Lung (tissue), 12 donors: Measurements from ENCODE around the gene GSTA4. TPM values are rescaled to one million over a fixed set of nuclear protein-coding genes. Genes with fewer than 3 reads are reported as not detected.

Experiments
- ATAC-seq: fragments of 200-7000 bp; cut with Tn5 transposase; one replicate; pipeline ENCODE4 v1.9.1; 2020; ENCODE audit warnings: moderate number of reproducible peaks; ENCODE audit not compliant: insufficient read depth, low FRiP score
- DNase-seq, 3 donors: peaks; one replicate each; pipeline ENCODE4 v3.0.0-alpha.2; 2013 to 2017
- H3K27ac ChIP-seq, 2 donors: one replicate each; pipeline ENCODE4 v1.5.1; 2013; ENCODE audit warnings: mild to moderate bottlenecking in 2 of 2, moderate library complexity in 2 of 2, control low read depth in 1 of 2, inconsistent platforms in 1 of 2, low read depth in 1 of 2, low read length in 1 of 2
- H3K27me3 ChIP-seq, 3 donors: one replicate each; pipeline ENCODE4 v1.5.1; 2013; ENCODE audit warnings: low read length in 2 of 3; ENCODE audit not compliant: control insufficient read depth in 3 of 3, insufficient read depth in 3 of 3
- H3K36me3 ChIP-seq, 4 donors: one replicate each; pipeline ENCODE4 v1.5.1; 2013; ENCODE audit warnings: low read length in 4 of 4, mild to moderate bottlenecking in 1 of 4, moderate library complexity in 1 of 4; ENCODE audit not compliant: control insufficient read depth in 4 of 4, insufficient read depth in 4 of 4
- H3K4me1 ChIP-seq, 5 donors: one replicate each; pipeline ENCODE4 v1.5.1; 2013; ENCODE audit warnings: low read length in 5 of 5, mild to moderate bottlenecking in 2 of 5, moderate library complexity in 1 of 5; ENCODE audit not compliant: control insufficient read depth in 5 of 5, insufficient read depth in 5 of 5
- H3K4me3 ChIP-seq: one replicate; pipeline ENCODE4 v1.5.1; 2013; ENCODE audit warnings: mild to moderate bottlenecking, control low read depth, moderate library complexity
- H3K9ac ChIP-seq, 2 donors: one replicate each; pipeline ENCODE4 v1.5.1; 2013; ENCODE audit warnings: low read length in 2 of 2, control low read depth in 1 of 2; ENCODE audit not compliant: insufficient read depth in 1 of 2
- H3K9me3 ChIP-seq, 4 donors: one replicate each; pipeline ENCODE4 v1.5.1; 2013; ENCODE audit warnings: low read length in 3 of 4, mild to moderate bottlenecking in 1 of 4, moderate library complexity in 1 of 4; ENCODE audit not compliant: control insufficient read depth in 4 of 4, insufficient read depth in 3 of 4
- WGBS, 2 donors: extraction: QIAGEN DNeasy Blood & Tissue Kit; methylation state at CpG; one replicate each; pipeline ENCODE4 v1.1.7; 2013; 5-methylcytosine and 5-hydroxymethylcytosine counted together
- polyA plus RNA-seq, 2 donors: library from polyadenylated mRNA; stranded (reverse); fragments of 200-250 nt; gene quantifications; one replicate each; pipeline ENCODE4 v1.2.1, GENCODE V29; 2013
- total RNA-seq, 2 donors: library from RNA; depleted of rRNA in 1 of 2; stranded (reverse); fragments of >200 nt in 1 of 2; gene quantifications; one replicate each; pipeline ENCODE4 v1.2.1, GENCODE V29; 2014 to 2021
- TF ChIP-seq, protein P1 (sequence below): IDR thresholded peaks from 2 replicates; pipeline ENCODE4 v1.5.1; 2012; ENCODE audit warnings: mild to moderate bottlenecking; ENCODE audit errors: control extremely low read depth, extremely low read depth
- donor health status: control.
- donor health status: control.
- donor health status: Bipolar disorder and iron deficiency.
- donor health status: healthy.
- donor health status: DM: yes; HTN: yes; CAD: no.

Gene GSTA4
- total and polyA plus RNA-seq, 4 donors: 46.0 to 115 (median 89.2) TPM

DNA sequence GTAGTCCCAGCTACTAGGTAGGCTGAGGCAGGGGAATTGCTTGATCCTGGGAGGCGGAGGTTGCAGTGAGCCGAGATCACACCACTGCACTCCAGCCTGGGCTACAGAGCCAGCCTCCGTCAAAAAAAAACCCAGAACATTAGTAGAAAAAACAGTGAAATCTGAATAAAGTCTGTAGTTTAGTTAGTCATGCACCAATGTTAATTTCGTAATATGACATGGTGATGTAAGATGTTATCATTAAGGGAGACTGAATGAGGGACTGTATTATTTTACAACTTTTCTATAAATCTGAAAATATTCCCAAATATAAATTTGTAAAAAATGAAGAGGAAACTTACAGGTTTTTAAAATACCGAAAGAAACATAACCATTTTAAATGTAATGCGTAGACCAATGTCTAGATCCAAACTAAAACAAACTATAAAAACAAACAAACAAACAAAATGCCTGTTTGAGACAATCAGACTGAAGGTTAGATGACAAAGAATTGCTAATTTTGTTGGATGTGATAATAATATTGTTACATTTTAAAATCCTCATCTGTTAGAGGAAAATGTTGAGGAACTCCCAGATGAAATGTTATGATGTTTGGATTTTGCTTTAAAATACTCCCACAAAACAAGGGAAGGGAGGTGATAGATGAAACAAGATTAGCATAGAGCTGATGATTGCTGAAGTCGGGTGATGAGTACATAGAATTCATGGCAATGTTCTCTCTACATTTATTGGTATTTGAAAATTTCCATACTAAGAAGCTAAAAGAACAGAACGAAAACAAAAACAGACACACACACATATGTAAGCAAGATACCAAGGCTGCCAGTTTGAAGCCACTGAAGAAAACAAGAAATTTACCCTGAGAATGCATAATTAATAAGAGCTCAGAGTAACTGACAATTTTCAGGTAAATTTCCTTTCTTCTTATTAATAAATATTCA, 1.8 kb downstream of the GSTA4 start:
- peak overlapping the region; percentile 95 to 96 for H3K9ac ChIP-seq
- 69 to 80% methylated on average over 8 of the region's 8 CpGs for WGBS, 2 donors
- H3K36me3 ChIP-seq: peaks cover 0 to 19% (median 6%) of the 10 kb centered on the region in 4 donors

DNA sequence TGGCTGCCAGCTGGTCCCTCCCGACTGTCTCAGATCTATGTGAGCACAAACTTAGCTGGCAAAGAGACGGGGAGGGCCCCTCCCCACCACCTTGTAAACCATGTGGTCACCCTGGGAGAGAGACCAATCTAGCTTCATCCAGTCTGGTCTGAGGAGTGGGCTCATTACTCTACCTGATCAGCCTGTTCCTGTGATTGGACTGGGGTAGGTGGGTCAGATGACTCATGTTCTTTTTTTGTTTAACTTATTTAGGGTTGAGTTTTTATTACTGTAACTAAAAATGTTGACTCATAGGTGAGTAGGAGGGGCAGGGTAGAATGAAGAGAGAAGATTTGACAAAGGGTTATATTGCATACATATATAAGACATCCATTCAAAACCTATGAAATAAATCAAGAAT, 4.7 kb downstream of the GSTA4 start:
- H3K9me3 ChIP-seq: no peaks in the 10 kb centered on the region
- H3K9ac ChIP-seq: no peak overlapping the region
- H3K27ac ChIP-seq: peak overlapping the region in 1 of 2 donors; percentile 23
- DNase-seq: no peak
- H3K27me3 ChIP-seq: no peaks in the 10 kb centered on the region
- peaks cover 0 to 25% (median 10%) of the 10 kb centered on the region in 4 donors for H3K36me3 ChIP-seq
- H3K4me3 ChIP-seq: no peak overlapping the region
- 82 to 88% methylated on average over 2 of the region's 2 CpGs for WGBS, 2 donors
- TF ChIP-seq, protein P1, sequence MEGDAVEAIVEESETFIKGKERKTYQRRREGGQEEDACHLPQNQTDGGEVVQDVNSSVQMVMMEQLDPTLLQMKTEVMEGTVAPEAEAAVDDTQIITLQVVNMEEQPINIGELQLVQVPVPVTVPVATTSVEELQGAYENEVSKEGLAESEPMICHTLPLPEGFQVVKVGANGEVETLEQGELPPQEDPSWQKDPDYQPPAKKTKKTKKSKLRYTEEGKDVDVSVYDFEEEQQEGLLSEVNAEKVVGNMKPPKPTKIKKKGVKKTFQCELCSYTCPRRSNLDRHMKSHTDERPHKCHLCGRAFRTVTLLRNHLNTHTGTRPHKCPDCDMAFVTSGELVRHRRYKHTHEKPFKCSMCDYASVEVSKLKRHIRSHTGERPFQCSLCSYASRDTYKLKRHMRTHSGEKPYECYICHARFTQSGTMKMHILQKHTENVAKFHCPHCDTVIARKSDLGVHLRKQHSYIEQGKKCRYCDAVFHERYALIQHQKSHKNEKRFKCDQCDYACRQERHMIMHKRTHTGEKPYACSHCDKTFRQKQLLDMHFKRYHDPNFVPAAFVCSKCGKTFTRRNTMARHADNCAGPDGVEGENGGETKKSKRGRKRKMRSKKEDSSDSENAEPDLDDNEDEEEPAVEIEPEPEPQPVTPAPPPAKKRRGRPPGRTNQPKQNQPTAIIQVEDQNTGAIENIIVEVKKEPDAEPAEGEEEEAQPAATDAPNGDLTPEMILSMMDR: no peak
- no peak for ATAC-seq
- peaks cover 0 to 21% (median 3%) of the 10 kb centered on the region in 5 donors for H3K4me1 ChIP-seq

More for the DNA sequence above, 1.8 kb downstream of the GSTA4 start:
- Histone ChIP-seq H3K27ac (peak overlapping the region; percentile 77 to 93), H3K9me3 (no peaks in the 10 kb centered on the region), H3K27me3 (no peaks in the 10 kb centered on the region), H3K4me1 (peaks cover 0 to 21% (median 3%) of the 10 kb centered on the region in 5 donors), H3K4me3 (no peak overlapping the region)
- TF ChIP-seq, protein P1: no peak
- no peak for ATAC-seq
- DNase-seq: peak in 2 of 3 donors; percentile 57 to 58

DNA sequence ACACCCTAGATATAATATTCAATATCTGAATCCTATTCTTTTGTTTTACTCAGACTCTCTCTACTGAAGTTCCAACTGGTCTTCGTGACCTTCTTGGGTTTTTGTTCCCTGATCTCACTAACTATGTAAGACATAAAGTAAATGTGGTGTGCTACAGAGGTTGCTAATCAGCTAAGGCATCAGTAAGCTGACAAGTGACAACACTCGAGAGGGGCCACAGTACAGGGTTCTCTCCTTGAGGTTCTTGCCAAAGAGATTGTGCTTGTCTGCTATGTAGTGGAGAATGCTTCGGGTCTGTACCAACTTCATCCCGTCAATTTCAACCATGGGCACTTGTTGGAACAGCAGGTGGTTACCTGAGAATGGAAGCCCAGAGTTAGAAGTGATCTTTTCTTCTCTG, 9.9 kb downstream of the GSTA4 start:
- no peak overlapping the region for H3K4me3 ChIP-seq
- ATAC-seq: no peak
- WGBS, 2 donors: 88 to 91% methylated on average over 4 of the region's 4 CpGs

More for the DNA sequence above, 9.9 kb downstream of the GSTA4 start:
- Histone ChIP-seq H3K36me3 (peaks cover 7 to 40% (median 23%) of the 10 kb centered on the region in 4 donors), H3K4me1 (peaks cover 0 to 17% (median 0%) of the 10 kb centered on the region in 5 donors), H3K9ac (no peak overlapping the region), H3K27ac (no peak overlapping the region), H3K27me3 (no peaks in the 10 kb centered on the region), H3K9me3 (no peaks in the 10 kb centered on the region)
- DNase-seq: no peak
- TF ChIP-seq, protein P1: no peak
